Aorta (tissue), 5 donors: ENCODE results near the gene BIRC2. TPM values are rescaled to one million over a fixed set of nuclear protein-coding genes. Genes with fewer than 3 reads are reported as not detected.

Experiments used
- ATAC-seq: fragments of 200-7000 bp; cut with Tn5 transposase; one replicate; pipeline ENCODE4 v1.9.1; 2022; ENCODE audit warnings: moderate library complexity; ENCODE audit not compliant: low FRiP score
- DNase-seq, 2 donors: peaks; one replicate each; pipeline ENCODE4 v3.0.0-alpha.2; 2020
- H3K27ac ChIP-seq, 2 donors: one replicate each; pipeline ENCODE4 v1.5.1; 2013; ENCODE audit warnings: low read length in 2 of 2, mild to moderate bottlenecking in 2 of 2, moderate library complexity in 2 of 2, control low read depth in 1 of 2, inconsistent platforms in 1 of 2, low read depth in 1 of 2
- H3K27me3 ChIP-seq, 2 donors: one replicate each; pipeline ENCODE4 v1.6.1; 2013; ENCODE audit warnings: control low read depth in 1 of 2, low read length in 1 of 2, mild to moderate bottlenecking in 1 of 2, moderate library complexity in 1 of 2; ENCODE audit not compliant: insufficient read depth in 2 of 2, control insufficient read depth in 1 of 2
- H3K36me3 ChIP-seq, 2 donors: one replicate each; pipeline ENCODE4 v1.6.1; 2013; ENCODE audit warnings: control low read depth in 1 of 2, low read length in 1 of 2, mild to moderate bottlenecking in 1 of 2; ENCODE audit not compliant: insufficient read depth in 2 of 2, control insufficient read depth in 1 of 2
- H3K4me1 ChIP-seq, 2 donors: one replicate each; pipeline ENCODE4 v1.6.1; 2013; ENCODE audit warnings: low read length in 2 of 2, control low read depth in 1 of 2, mild to moderate bottlenecking in 1 of 2, moderate library complexity in 1 of 2; ENCODE audit not compliant: insufficient read depth in 2 of 2, control insufficient read depth in 1 of 2
- H3K4me3 ChIP-seq, 2 donors: one replicate each; pipeline ENCODE4 v1.5.1; 2013; ENCODE audit warnings: low read length in 2 of 2, control low read depth in 1 of 2, mild to moderate bottlenecking in 1 of 2
- H3K9me3 ChIP-seq: one replicate; pipeline ENCODE4 v1.6.1; 2013; ENCODE audit warnings: mild to moderate bottlenecking, low read length; ENCODE audit not compliant: control insufficient read depth
- WGBS, 2 donors: extraction: QIAGEN DNeasy Blood & Tissue Kit; methylation state at CpG; one replicate each; pipeline ENCODE4 v1.1.7; 2013; 5-methylcytosine and 5-hydroxymethylcytosine counted together
- intact Hi-C, 2 donors: fragments of 100-400 bp; cut with DNase I; formaldehyde crosslinking; loops; one replicate each; pipeline versions ENCODE4 v1.14.2 to v1.15.0; 2022
- polyA plus RNA-seq, 2 donors: library from polyadenylated mRNA; stranded (reverse); fragments of 200-250 nt; gene quantifications; one replicate each; pipeline ENCODE4 v1.2.3, GENCODE V29; 2013
- total RNA-seq, 2 donors: library from RNA; stranded (reverse); fragmentation: NEBNext Ultra II Directional; extraction: Animal tissue kit (Norgen Biotek cat#: 25700); gene quantifications; one replicate each; pipeline ENCODE4 v1.2.1, GENCODE V29; 2021
- donor health status: healthy with polysubstance abuse.
- donor health status: Bipolar disorder and iron deficiency.
- donor health status: DM: no; HTN: no; CAD: no.
- donor health status: DM: no; HTN: no; CAD: no.
- donor health status: DM: yes; HTN: yes; CAD: no.

Gene BIRC2
- total and polyA plus RNA-seq, 4 donors = 18.4 to 51.2 (median 31.8) TPM

GRCh38 chr11:102410382-102410784 is 63.4 kb downstream of the BIRC2 start:
- intact Hi-C loops = no loop called here
- Histone ChIP-seq H3K4me1 (peaks cover 0 to 1% of the 10 kb centered on the region in 2 donors), H3K27ac (no peak overlapping the region), H3K36me3 (peaks cover 0 to 4% of the 10 kb centered on the region in 2 donors), H3K4me3 (no peak overlapping the region), H3K9me3 (no peaks in the 10 kb centered on the region), H3K27me3 (no peaks in the 10 kb centered on the region)
- ATAC-seq (no peak), DNase-seq (no peak)
- 83% methylated on average over 5 of the region's 5 CpGs for WGBS, 2 donors

- Histone ChIP-seq H3K9me3 (no peaks in the 10 kb centered on the region), H3K27ac (no peak overlapping the region), H3K4me3 (no peak overlapping the region), H3K36me3 (peaks cover 0 to 2% of the 10 kb centered on the region in 2 donors), H3K27me3 (no peaks in the 10 kb centered on the region), H3K4me1 (peaks cover 0 to 1% of the 10 kb centered on the region in 2 donors)
- 96 to 97% methylated on average over 7 of the region's 7 CpGs for WGBS, 2 donors
- ATAC-seq = no peak
- intact Hi-C loops = no loop called here
- DNase-seq = no peak
Observed at GRCh38 chr11:102411142-102411541, 64.1 kb downstream of the BIRC2 start.

- DNase-seq (no peak), ATAC-seq (no peak)
- no peaks in the 10 kb centered on the region for H3K9me3 ChIP-seq
- WGBS, 2 donors = 95 to 97% methylated on average over 4 of the region's 4 CpGs
- H3K27ac ChIP-seq = no peak overlapping the region
- no peaks in the 10 kb centered on the region for H3K27me3 ChIP-seq
- no peaks in the 10 kb centered on the region for H3K4me1 ChIP-seq
- intact Hi-C loops = no loop called here
- no peaks in the 10 kb centered on the region for H3K36me3 ChIP-seq
- H3K4me3 ChIP-seq = no peak overlapping the region
Observed at GRCh38 chr11:102413497-102413896, 66.5 kb downstream of the BIRC2 start.

- DNase-seq (no peak), ATAC-seq (no peak)
- 96 to 97% methylated on average over 2 of the region's 2 CpGs for WGBS, 2 donors
- Histone ChIP-seq H3K36me3 (no peaks in the 10 kb centered on the region), H3K9me3 (no peaks in the 10 kb centered on the region), H3K4me1 (no peaks in the 10 kb centered on the region), H3K27me3 (no peaks in the 10 kb centered on the region), H3K4me3 (no peak overlapping the region), H3K27ac (no peak overlapping the region)
- intact Hi-C loops = no loop called here
Observed at GRCh38 chr11:102414559-102414958, 67.5 kb downstream of the BIRC2 start.

GRCh38 chr11:102415304-102415916 is 68.4 kb downstream of the BIRC2 start:
- ATAC-seq (no peak), DNase-seq (no peak)
- Histone ChIP-seq H3K36me3 (no peaks in the 10 kb centered on the region), H3K27me3 (no peaks in the 10 kb centered on the region), H3K4me1 (no peaks in the 10 kb centered on the region), H3K27ac (no peak overlapping the region), H3K9me3 (no peaks in the 10 kb centered on the region), H3K4me3 (no peak overlapping the region)
- WGBS, 2 donors = 91 to 97% methylated on average over 1 of the region's 1 CpG
- intact Hi-C loops = no loop called here

GRCh38 chr11:102416976-102417375 is 70.0 kb downstream of the BIRC2 start:
- 96% methylated on average over 2 of the region's 2 CpGs for WGBS, 2 donors
- Histone ChIP-seq H3K27me3 (no peaks in the 10 kb centered on the region), H3K9me3 (no peaks in the 10 kb centered on the region), H3K27ac (no peak overlapping the region), H3K36me3 (no peaks in the 10 kb centered on the region), H3K4me1 (no peaks in the 10 kb centered on the region), H3K4me3 (no peak overlapping the region)
- ATAC-seq (no peak), DNase-seq (no peak)
- intact Hi-C loops = no loop called here

GRCh38 chr11:102419181-102419580 is 72.2 kb downstream of the BIRC2 start:
- Histone ChIP-seq H3K27me3 (no peaks in the 10 kb centered on the region), H3K27ac (no peak overlapping the region), H3K36me3 (no peaks in the 10 kb centered on the region), H3K4me1 (no peaks in the 10 kb centered on the region), H3K9me3 (no peaks in the 10 kb centered on the region), H3K4me3 (no peak overlapping the region)
- intact Hi-C loops = no loop called here
- ATAC-seq (no peak), DNase-seq (no peak)
- WGBS, 2 donors = 87 to 94% methylated on average over 3 of the region's 3 CpGs

- intact Hi-C loops = no loop called here
- Histone ChIP-seq H3K27ac (no peak overlapping the region), H3K4me1 (no peaks in the 10 kb centered on the region), H3K4me3 (no peak overlapping the region), H3K27me3 (no peaks in the 10 kb centered on the region), H3K9me3 (no peaks in the 10 kb centered on the region), H3K36me3 (no peaks in the 10 kb centered on the region)
- ATAC-seq (no peak), DNase-seq (no peak)
- WGBS, 2 donors = 79 to 92% methylated on average over 2 of the region's 2 CpGs
Observed at GRCh38 chr11:102420547-102420946, 73.5 kb downstream of the BIRC2 start.

- ATAC-seq (no peak), DNase-seq (no peak)
- H3K27me3 ChIP-seq = no peaks in the 10 kb centered on the region
- H3K4me3 ChIP-seq = no peak overlapping the region
- H3K4me1 ChIP-seq = no peaks in the 10 kb centered on the region
- no peaks in the 10 kb centered on the region for H3K36me3 ChIP-seq
- no peaks in the 10 kb centered on the region for H3K9me3 ChIP-seq
- intact Hi-C loops = no loop called here
- 70 to 71% methylated on average over 3 of the region's 3 CpGs for WGBS, 2 donors
- no peak overlapping the region for H3K27ac ChIP-seq
Observed at GRCh38 chr11:102421261-102421660, 74.2 kb downstream of the BIRC2 start.
